ENCODE results near the gene GPR39. TPM values are rescaled to one million over a fixed set of nuclear protein-coding genes. Genes with fewer than 3 reads are reported as not detected.

Gene GPR39
- total RNA-seq, 1 experiment from 2014 or later, result 20.9 TPM

GRCh38 chr2:132484144-132484543 is 67.5 kb downstream of the GPR39 start:
- Histone ChIP-seq H4K20me1 (ENCODE audit: insufficient read depth) (no peaks in the 10 kb centered on the region; the same call in 1 of the 2 replicates), H3K9me2 (ENCODE audit: insufficient read depth) (0 out of 2 replicates have a peak, but pooled peaks cover 5% of the 10 kb centered on the region), H3K36me3 (ENCODE audit: low read depth) (peaks cover 19% of the 10 kb centered on the region; the same call in 1 of the 2 replicates), H3K4me3 (no peak overlapping the region), H3K9me3 (ENCODE audit: insufficient read depth, low read depth) (0 out of 2 replicates have a peak, but pooled peaks cover 8% of the 10 kb centered on the region), H3K79me2 (ENCODE audit: low read depth) (peaks cover 79% of the 10 kb centered on the region), H3K4me1 (replicated peaks; ENCODE audit: insufficient read depth) (no peaks in the 10 kb centered on the region), H3F3A (ENCODE audit: insufficient read depth, low read depth) (peaks cover 4% of the 10 kb centered on the region; the same call in 1 of the 2 replicates), H3K27me3 (ENCODE audit: insufficient read depth, low read depth) (no peaks in the 10 kb centered on the region), H3K4me2 (no peak overlapping the region), H3K27ac (no peak overlapping the region), H2AFZ (no peak overlapping the region)
- intact Hi-C loops (cut with micrococcal nuclease; ENCODE audit: unreplicated experiment), result no loop called here
- TF ChIP-seq EZH2 (IDR thresholded peaks at IDR 0.05; ENCODE audit: low read depth) (no peak), CTCF (conservative IDR thresholded peaks at IDR 0.05) (no peak)
- no peak for DNase-seq
- BruUV-seq (replicated peaks), result no TSS peak
- ChIA-PET POLR2A (ENCODE audit: unreplicated experiment) (no interaction called here), CTCF (no interaction called here)

GRCh38 chr2:132488491-132488890 is 71.9 kb downstream of the GPR39 start:
- no peaks in the 10 kb centered on the region for H3K4me1 ChIP-seq (replicated peaks; ENCODE audit: insufficient read depth)
- POLR2A ChIA-PET (ENCODE audit: unreplicated experiment), result no interaction called here
- H3K27me3 ChIP-seq (ENCODE audit: insufficient read depth, low read depth), result no peaks in the 10 kb centered on the region
- no peak overlapping the region for H3K27ac ChIP-seq
- H3K79me2 ChIP-seq (ENCODE audit: low read depth), result peaks cover 47% of the 10 kb centered on the region
- H3K9me2 ChIP-seq (ENCODE audit: insufficient read depth), result 0 out of 2 replicates have a peak, but pooled peaks cover 5% of the 10 kb centered on the region
- H2AFZ ChIP-seq, result no peak overlapping the region
- H3K4me3 ChIP-seq, result no peak overlapping the region
- no peak overlapping the region for H3K4me2 ChIP-seq
- H3K36me3 ChIP-seq (ENCODE audit: low read depth), result 0 out of 2 replicates have a peak, but pooled peaks cover 4% of the 10 kb centered on the region
- no peak for DNase-seq
- no TSS peak for BruUV-seq (replicated peaks)
- H4K20me1 ChIP-seq (ENCODE audit: insufficient read depth), result no peaks in the 10 kb centered on the region; the same call in 1 of the 2 replicates
- TF ChIP-seq EZH2 (IDR thresholded peaks at IDR 0.05; ENCODE audit: low read depth) (no peak), CTCF (conservative IDR thresholded peaks at IDR 0.05) (no peak)
- peaks cover 10% of the 10 kb centered on the region; the same call in 1 of the 2 replicates for H3F3A ChIP-seq (ENCODE audit: insufficient read depth, low read depth)
- intact Hi-C loops (cut with micrococcal nuclease; ENCODE audit: unreplicated experiment), result no loop called here
- CTCF ChIA-PET, result no interaction called here
- no peaks in the 10 kb centered on the region for H3K9me3 ChIP-seq (ENCODE audit: insufficient read depth, low read depth)

- intact Hi-C loops (cut with micrococcal nuclease; ENCODE audit: unreplicated experiment), result no loop called here
- POLR2A ChIA-PET (ENCODE audit: unreplicated experiment), result no interaction called here
- H3K27ac ChIP-seq, result no peak overlapping the region
- H3F3A ChIP-seq (ENCODE audit: insufficient read depth, low read depth), result peaks cover 10% of the 10 kb centered on the region; the same call in 1 of the 2 replicates
- H3K36me3 ChIP-seq (ENCODE audit: low read depth), result 0 out of 2 replicates have a peak, but pooled peaks cover 2% of the 10 kb centered on the region
- TF ChIP-seq CTCF (conservative IDR thresholded peaks at IDR 0.05), result no peak
- TF ChIP-seq EZH2 (IDR thresholded peaks at IDR 0.05; ENCODE audit: low read depth), result no peak
- CTCF ChIA-PET, result no interaction called here
- H3K4me3 ChIP-seq, result no peak overlapping the region
- no peaks in the 10 kb centered on the region for H3K27me3 ChIP-seq (ENCODE audit: insufficient read depth, low read depth)
- no peaks in the 10 kb centered on the region; the same call in 1 of the 2 replicates for H4K20me1 ChIP-seq (ENCODE audit: insufficient read depth)
- DNase-seq, result no peak
- H3K9me2 ChIP-seq (ENCODE audit: insufficient read depth), result 0 out of 2 replicates have a peak, but pooled peaks cover 5% of the 10 kb centered on the region
- H2AFZ ChIP-seq, result no peak overlapping the region
- H3K79me2 ChIP-seq (ENCODE audit: low read depth), result peaks cover 46% of the 10 kb centered on the region
- no peaks in the 10 kb centered on the region for H3K4me1 ChIP-seq (replicated peaks; ENCODE audit: insufficient read depth)
- BruUV-seq (replicated peaks), result no TSS peak
- no peaks in the 10 kb centered on the region for H3K9me3 ChIP-seq (ENCODE audit: insufficient read depth, low read depth)
- no peak overlapping the region for H3K4me2 ChIP-seq
Measured at GRCh38 chr2:132489150-132489549, 72.5 kb downstream of the GPR39 start.
